Gastroesophageal sphincter (tissue), 4 donors: ENCODE measurements around the gene ESYT3. TPM values are rescaled to one million over a fixed set of nuclear protein-coding genes. Genes with fewer than 3 reads are reported as not detected.
"Not testable (repeated sequence)": the region's sequence is repeated elsewhere in the genome, so short reads cannot be mapped to it uniquely, and the experiment has no call there.

ENCODE experiments used
- ATAC-seq: fragments of 150-250 bp; one replicate; pipeline ENCODE4 v1.9.1; 2016; ENCODE audit warnings: mild to moderate bottlenecking, moderate library complexity
- H3K27ac ChIP-seq, 4 donors: fragments of 200-600 bp; sonication (generic) in 3 of 4; 1 replicate in 3 of 4; 2 replicates in 1 of 4; pipeline ENCODE4 v1.5.1; 2016 to 2019
- H3K27me3 ChIP-seq: fragments of 200-600 bp; sonication (generic); one replicate; pipeline ENCODE4 v1.5.1; 2019
- H3K36me3 ChIP-seq, 2 donors: fragments of 200-600 bp; sonication (generic); one replicate each; pipeline ENCODE4 v1.5.1; 2019; ENCODE audit warnings: control low read depth in 1 of 2
- H3K4me1 ChIP-seq, 3 donors: fragments of 200-600 bp; sonication (generic); 1 replicate in 2 of 3; 2 replicates in 1 of 3; pipeline ENCODE4 v1.5.1; 2016 to 2019; ENCODE audit warnings: control low read depth in 2 of 3
- H3K4me3 ChIP-seq, 2 donors: fragments of 200-600 bp; sonication (generic); one replicate each; pipeline ENCODE4 v1.5.1; 2019; ENCODE audit warnings: mild to moderate bottlenecking in 1 of 2, moderate library complexity in 1 of 2
- H3K9me3 ChIP-seq, 3 donors: fragments of 200-600 bp; sonication (generic); one replicate each; pipeline ENCODE4 v1.5.1; 2017 to 2019; ENCODE audit warnings: control low read depth in 2 of 3
- CTCF ChIP-seq, 4 experiments: fragments of 200-600 bp in 2 of 4; fragments of 450-650 bp in 2 of 4; sonication (generic) in 1 of 4; IDR thresholded peaks; one replicate each; pipeline ENCODE4 v1.5.1; 2017 to 2019; ENCODE audit warnings: antibody characterized with exemption in 4 of 4, mild to moderate bottlenecking in 2 of 4, moderate library complexity in 2 of 4
- EP300 ChIP-seq: sonication (generic); formaldehyde crosslinking; IDR thresholded peaks from one replicate; pipeline ENCODE4 v1.6.1; 2017; ENCODE audit warnings: antibody characterized with exemption, mild to moderate bottlenecking
- POLR2A ChIP-seq, 2 donors: fragments of 450-650 bp; IDR thresholded peaks; one replicate each; pipeline ENCODE4 v1.6.1; 2017; ENCODE audit warnings: antibody characterized with exemption in 2 of 2, mild to moderate bottlenecking in 2 of 2, moderate library complexity in 1 of 2
- POLR2AphosphoS5 ChIP-seq: sonication (generic); formaldehyde crosslinking; IDR thresholded peaks from one replicate; pipeline ENCODE4 v1.6.1; 2017; ENCODE audit warnings: antibody characterized with exemption
- WGBS, 2 donors: methylation state at CpG; one replicate each; pipeline ENCODE4 v1.1.5; 2018; ENCODE audit warnings: low coverage in 1 of 2; 5-methylcytosine and 5-hydroxymethylcytosine counted together
- total RNA-seq, 4 donors: library from RNA; depleted of rRNA; stranded (reverse); fragments of >200 nt; gene quantifications; one replicate each; pipeline ENCODE4 v1.1.0, GENCODE V29; 2016

The ESYT3 gene
- total RNA-seq, 4 donors from 2014 or later, result 0.93 to 1.9 (median 1.4) TPM

DNA sequence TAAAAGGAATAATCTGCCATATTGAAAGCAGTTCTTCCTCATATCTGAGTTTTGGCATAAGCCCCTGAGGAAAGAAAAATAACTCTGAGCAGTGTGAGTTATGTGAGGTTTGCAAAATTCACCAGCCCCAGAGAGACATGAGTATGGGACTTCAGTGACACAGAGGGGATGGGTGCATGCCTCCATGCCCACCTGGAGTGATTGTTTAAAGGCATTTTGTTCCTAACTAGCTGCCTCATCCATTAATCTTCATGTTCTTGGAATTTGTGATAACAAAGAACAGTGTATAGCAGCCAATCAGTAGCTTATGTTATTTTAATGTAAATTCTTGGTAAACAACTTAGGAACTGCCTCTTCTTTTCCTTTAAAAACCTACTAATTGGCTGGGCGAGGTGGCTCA, 11.1 kb upstream of the ESYT3 start:
- ATAC-seq, result no peak
- Histone ChIP-seq H3K9me3 (no peaks in the 10 kb centered on the region), H3K27me3 (no peaks in the 10 kb centered on the region), H3K4me1 (no peaks in the 10 kb centered on the region), H3K4me3 (no peak overlapping the region), H3K36me3 (no peaks in the 10 kb centered on the region), H3K27ac (no peak overlapping the region)
- 88% methylated on average over 1 of the region's 1 CpG; no CpG with 5 or more reads in 1 of the 2 donors for WGBS, 2 donors
- TF ChIP-seq POLR2AphosphoS5 (no peak), CTCF (IDR thresholded peaks at IDR 0.05) (no peak), EP300 (no peak), POLR2A (IDR thresholded peaks at IDR 0.05) (no peak)

DNA sequence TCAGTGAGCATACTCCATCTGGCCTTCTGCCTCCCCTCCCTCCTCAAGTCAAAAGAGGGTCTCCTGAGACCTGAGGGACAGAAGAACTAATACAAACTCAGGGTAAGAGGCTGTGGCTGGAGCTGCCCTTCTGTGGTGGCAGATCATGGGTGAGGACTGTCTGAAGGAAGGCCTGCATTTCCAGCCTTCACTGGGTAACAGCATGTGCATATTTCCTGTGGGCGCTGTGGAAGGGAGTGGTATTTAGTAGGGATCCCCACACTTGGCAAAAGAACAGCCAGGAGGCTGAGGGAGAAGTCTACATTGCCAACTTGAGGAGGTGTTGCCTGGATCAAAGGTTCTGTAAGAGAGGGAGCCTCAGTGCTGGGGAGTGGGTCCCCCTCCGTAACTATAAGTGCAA, 10.1 kb upstream of the ESYT3 start:
- H3K27ac ChIP-seq, result no peak overlapping the region

DNA sequence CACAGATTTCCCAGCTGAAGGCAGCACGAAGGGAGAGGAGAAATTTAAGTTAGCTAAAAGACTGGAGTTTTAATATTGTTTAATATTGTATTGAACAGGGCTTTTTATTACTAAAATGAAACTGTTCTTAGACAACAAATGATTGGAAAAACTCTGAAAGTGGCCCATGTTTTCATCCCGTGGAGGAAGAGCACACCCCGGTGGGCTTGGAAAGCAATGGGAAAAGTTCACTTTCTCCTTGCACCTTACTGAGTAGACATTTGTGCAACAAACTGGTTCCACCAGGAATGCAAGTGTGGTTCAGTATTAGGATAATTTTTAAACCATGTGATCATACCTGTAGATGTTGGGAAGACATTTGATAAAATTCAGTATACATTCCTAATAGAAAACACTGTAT, 8.2 kb upstream of the ESYT3 start:
- H3K36me3 ChIP-seq, result no peaks in the 10 kb centered on the region
- no peak for ATAC-seq
- no peaks in the 10 kb centered on the region for H3K9me3 ChIP-seq
- TF ChIP-seq CTCF (IDR thresholded peaks at IDR 0.05), result peak in 3 of 4 experiments; percentile 24 to 44 (median 24)
- TF ChIP-seq EP300, result no peak
- peaks cover 7% of the 10 kb centered on the region for H3K27me3 ChIP-seq
- H3K4me1 ChIP-seq, result no peaks in the 10 kb centered on the region
- no peak overlapping the region for H3K27ac ChIP-seq
- WGBS, 2 donors, result 42 to 53% methylated on average over 3 of the region's 3 CpGs
- H3K4me3 ChIP-seq, result no peak overlapping the region

More for the DNA sequence above, 10.1 kb upstream of the ESYT3 start:
- Histone ChIP-seq H3K4me1 (no peaks in the 10 kb centered on the region), H3K36me3 (no peaks in the 10 kb centered on the region), H3K4me3 (no peak overlapping the region), H3K9me3 (no peaks in the 10 kb centered on the region), H3K27me3 (no peaks in the 10 kb centered on the region)
- TF ChIP-seq POLR2A (IDR thresholded peaks at IDR 0.05), result no peak
- no peak for TF ChIP-seq CTCF (IDR thresholded peaks at IDR 0.05)
- TF ChIP-seq EP300, result no peak
- no peak for TF ChIP-seq POLR2AphosphoS5
- WGBS, 2 donors, result 86% methylated on average over 1 of the region's 2 CpGs; no CpG with 5 or more reads in 1 of the 2 donors
- no peak for ATAC-seq

DNA sequence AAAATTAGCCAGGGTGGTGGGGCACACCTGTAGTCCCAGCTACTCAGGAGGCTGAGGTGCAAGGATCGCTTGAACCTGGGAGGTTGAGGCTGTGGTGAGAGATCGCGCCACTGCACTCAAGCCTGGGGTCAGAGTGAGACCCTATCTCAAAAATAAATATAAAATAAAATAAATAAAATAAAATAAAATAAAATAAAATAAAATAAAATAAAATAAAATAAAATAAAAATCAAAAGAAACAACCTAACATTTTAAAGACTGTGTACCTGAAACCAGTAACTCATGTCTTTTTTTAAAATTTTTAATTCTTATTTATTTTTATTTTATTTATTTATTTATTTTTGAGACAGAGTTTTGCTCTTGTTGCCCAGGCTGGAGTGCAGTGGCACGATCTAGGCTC, 7.7 kb upstream of the ESYT3 start:
- 93 to 100% methylated on average over 1 to 3 of the region's 4 CpGs for WGBS, 2 donors
- H3K4me3 ChIP-seq, ATAC-seq: not testable (repeated sequence)

DNA sequence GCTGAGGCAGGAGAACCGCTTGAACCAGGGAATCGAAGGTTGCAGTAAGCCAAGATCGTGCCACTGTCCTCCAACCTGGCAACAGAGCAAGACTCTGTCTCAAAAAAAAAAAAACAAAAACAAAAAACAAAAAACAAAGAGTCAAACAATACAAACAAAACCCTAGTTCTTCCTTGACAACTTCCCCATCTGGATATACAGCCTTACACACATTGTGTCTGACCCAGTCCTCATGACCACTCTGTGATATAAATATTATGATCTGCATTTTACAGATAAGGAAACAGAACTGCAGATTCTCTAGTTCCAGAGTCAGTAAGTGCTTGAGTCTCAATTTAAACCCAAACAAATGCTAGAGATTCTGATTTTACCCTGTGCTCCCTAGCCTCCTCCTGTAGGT, 4.8 kb upstream of the ESYT3 start:
- no peaks in the 10 kb centered on the region for H3K36me3 ChIP-seq
- no peak overlapping the region for H3K4me3 ChIP-seq
- H3K27ac ChIP-seq, result no peak overlapping the region
- H3K27me3 ChIP-seq, result peaks cover 29% of the 10 kb centered on the region
- WGBS, 2 donors, result 90% methylated on average over 3 of the region's 3 CpGs; no CpG with 5 or more reads in 1 of the 2 donors
- TF ChIP-seq POLR2AphosphoS5 (no peak), POLR2A (IDR thresholded peaks at IDR 0.05) (no peak), EP300 (no peak), CTCF (IDR thresholded peaks at IDR 0.05) (no peak)
- no peak for ATAC-seq
- peaks cover 0 to 14% (median 8%) of the 10 kb centered on the region in 3 donors for H3K4me1 ChIP-seq
- no peaks in the 10 kb centered on the region for H3K9me3 ChIP-seq

More for the DNA sequence above, 7.7 kb upstream of the ESYT3 start:
- not testable (repeated sequence) for H3K9me3 ChIP-seq, H3K4me1 ChIP-seq, H3K27ac ChIP-seq, H3K36me3 ChIP-seq
- H3K27me3 ChIP-seq, result peaks cover 11% of the 10 kb centered on the region
